ENCODE results near the gene HK2. TPM values are rescaled to one million over a fixed set of nuclear protein-coding genes. Genes with fewer than 3 reads are reported as not detected.
A peak's percentile ranks its signal among the peaks of the same experiment; 100 is the strongest.
"Not testable (repeated sequence)": the region's sequence is repeated elsewhere in the genome, so short reads cannot be mapped to it uniquely, and the experiment has no call there.

HK2 gene
- polyA plus RNA-seq (2013, experiment 1 of 2; ENCODE audit: insufficient read length): 60.7 TPM
- 57.7 TPM for polyA plus RNA-seq (2013, experiment 2 of 2; ENCODE audit: insufficient read length)

GRCh38 chr2:74833418-74834233, at the start of gene HK2:
HK2 (plus strand) TSS chr2:74834127; CDS start chr2:74834581, 454 bp downstream.
- peak; percentile 96 for DNase-seq

- DNase-seq: no peak
These were observed 44.7 kb upstream of the HK2 start for GRCh38 chr2:74789271-74789670.

- DNase-seq: no peak
These were observed 41.6 kb upstream of the HK2 start for GRCh38 chr2:74792282-74792681.

GRCh38 chr2:74794878-74795277, 39.0 kb upstream of the HK2 start:
- DNase-seq: not testable (repeated sequence)

GRCh38 chr2:74806355-74806839, 27.5 kb upstream of the HK2 start:
- DNase-seq: no peak

- DNase-seq: no peak
These were observed 27.0 kb upstream of the HK2 start for GRCh38 chr2:74806920-74807319.

GRCh38 chr2:74812787-74813590, 20.9 kb upstream of the HK2 start:
- DNase-seq: no peak

GRCh38 chr2:74814102-74814501, 19.8 kb upstream of the HK2 start:
- no peak for DNase-seq

GRCh38 chr2:74815941-74816340, 18.0 kb upstream of the HK2 start:
- DNase-seq: no peak

GRCh38 chr2:74816540-74817303, 17.2 kb upstream of the HK2 start:
- DNase-seq: no peak

- no peak for DNase-seq
These were observed 16.6 kb upstream of the HK2 start for GRCh38 chr2:74817304-74817675.

GRCh38 chr2:74819702-74820101, 14.2 kb upstream of the HK2 start:
- no peak for DNase-seq

GRCh38 chr2:74821177-74822126, 12.5 kb upstream of the HK2 start:
- no peak for DNase-seq

GRCh38 chr2:74822771-74823566, 11.0 kb upstream of the HK2 start:
- DNase-seq: no peak

- no peak for DNase-seq
These were observed 9.2 kb upstream of the HK2 start for GRCh38 chr2:74824679-74825078.

GRCh38 chr2:74828543-74828942, 5.4 kb upstream of the HK2 start:
- DNase-seq: no peak

GRCh38 chr2:74831693-74832530, 2.0 kb upstream of the HK2 start:
- DNase-seq: peak; percentile 68

- not testable (repeated sequence) for DNase-seq
These were observed 386 bp downstream of the HK2 start for GRCh38 chr2:74834234-74834791.

All from fibroblast of skin of scalp (primary cell).